Stimulated activated CD8-positive, alpha-beta memory T cell treated with anti-CD3 and anti-CD28 coated beads, Interleukin-7, amount 100 ng/mL, for 48 hours (primary cell): ENCODE measurements around the gene IGF1.

Experiments used
- DNase-seq, 2 donors: peaks; one replicate each; pipeline ENCODE4 v3.0.0-alpha.2; 2020; ENCODE audit warnings: low read depth in 1 of 2; ENCODE audit errors: extremely low read depth in 1 of 2

Gene IGF1

GRCh38 chr12:102433304-102433703 lies 47.1 kb downstream of the IGF1 start:
- no peak for DNase-seq

- DNase-seq, result no peak
These were observed 49.7 kb downstream of the IGF1 start for GRCh38 chr12:102430661-102431060.

DNA sequence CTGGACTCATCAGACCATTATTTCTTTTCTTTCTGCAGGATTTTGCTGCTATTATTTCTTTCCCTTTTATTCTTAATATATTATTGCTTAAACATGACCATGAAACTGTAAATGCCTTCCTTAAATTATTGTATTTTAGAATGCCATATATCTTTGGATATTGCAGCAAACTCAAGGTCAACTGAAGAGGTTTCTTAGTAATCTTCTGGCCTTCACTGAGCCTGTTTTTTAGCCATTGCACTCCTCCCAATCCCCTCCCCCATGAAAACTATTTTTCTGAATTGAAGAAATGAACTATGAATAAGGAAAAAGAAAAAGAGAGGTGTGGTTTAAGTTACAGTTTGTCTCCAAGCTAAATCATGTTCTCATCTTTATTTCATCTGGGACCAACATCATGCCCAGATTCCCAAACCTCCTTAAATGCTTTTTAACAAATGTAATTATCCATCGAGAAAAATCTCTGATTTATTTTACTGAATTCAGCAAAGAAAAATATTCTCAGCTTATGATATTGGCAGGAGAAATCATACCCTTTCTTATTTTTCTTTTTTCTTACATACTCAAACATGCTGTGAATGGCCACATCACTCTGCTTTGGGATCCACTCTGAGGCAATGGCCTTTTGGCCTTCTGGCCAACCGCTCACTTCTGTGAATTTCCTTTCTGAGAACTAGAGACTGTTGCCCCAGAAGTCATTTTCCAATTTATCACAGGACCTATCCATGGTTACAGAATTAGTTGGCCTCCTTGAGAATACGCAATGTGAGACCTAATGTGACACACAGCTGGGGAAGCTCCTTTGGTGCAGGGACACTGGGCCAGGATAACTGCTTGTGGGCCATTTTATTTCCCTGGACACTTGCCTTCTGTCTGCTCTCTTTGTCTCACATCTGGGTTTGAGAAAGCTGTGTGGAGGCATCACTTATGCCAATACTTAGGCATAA lies 50.9 kb downstream of the IGF1 start:
- no peak for DNase-seq

GRCh38 chr12:102427543-102427941 lies 52.8 kb downstream of the IGF1 start:
- DNase-seq, result no peak

DNA sequence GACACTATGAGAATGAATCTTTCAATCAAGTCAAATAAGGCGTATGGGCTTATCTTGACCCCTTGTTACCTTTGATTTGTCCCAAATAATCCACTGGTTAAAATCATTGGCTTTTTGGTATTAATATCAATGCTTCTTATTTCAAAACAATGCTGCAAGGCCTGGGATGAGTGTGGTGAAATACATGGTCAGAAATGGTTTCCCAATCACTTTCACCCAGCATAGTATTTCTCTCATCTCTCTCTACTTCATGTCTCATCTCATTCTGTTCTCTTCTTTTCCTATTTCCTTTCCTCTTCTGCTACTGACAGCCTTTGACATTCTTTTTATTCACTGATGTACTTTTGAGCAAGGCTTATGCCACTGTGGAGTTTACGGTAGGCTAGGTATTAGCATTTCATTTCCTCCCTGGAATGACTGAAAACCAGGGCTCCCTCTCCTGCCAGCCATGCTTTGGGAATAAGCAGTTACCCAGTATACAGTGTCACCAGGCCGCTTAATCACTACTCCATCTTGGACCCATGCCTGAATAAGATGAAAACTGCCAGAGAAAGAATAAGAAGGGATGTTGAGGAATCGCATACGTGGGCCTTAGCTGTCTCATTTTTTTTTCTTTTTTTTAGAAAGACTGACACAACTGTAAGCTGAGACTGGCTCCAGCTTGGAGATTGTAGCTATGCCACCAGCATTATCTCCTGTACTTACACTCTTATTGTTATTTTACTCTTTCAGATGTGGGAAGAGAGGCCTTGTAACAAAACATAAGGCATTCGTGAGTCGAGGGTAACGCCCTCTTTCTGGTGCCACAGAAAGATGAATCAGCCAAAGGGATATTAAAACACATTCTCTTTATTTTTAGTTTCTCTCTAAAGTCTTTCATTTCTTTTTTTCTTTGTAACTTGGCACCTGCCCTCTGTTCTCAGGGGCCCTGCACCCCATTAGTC lies 53.5 kb downstream of the IGF1 start:
- DNase-seq, result no peak

- no peak for DNase-seq
These were observed 55.0 kb downstream of the IGF1 start for GRCh38 chr12:102425109-102426039.

GRCh38 chr12:102423462-102423861 lies 56.9 kb downstream of the IGF1 start:
- DNase-seq, result no peak

DNA sequence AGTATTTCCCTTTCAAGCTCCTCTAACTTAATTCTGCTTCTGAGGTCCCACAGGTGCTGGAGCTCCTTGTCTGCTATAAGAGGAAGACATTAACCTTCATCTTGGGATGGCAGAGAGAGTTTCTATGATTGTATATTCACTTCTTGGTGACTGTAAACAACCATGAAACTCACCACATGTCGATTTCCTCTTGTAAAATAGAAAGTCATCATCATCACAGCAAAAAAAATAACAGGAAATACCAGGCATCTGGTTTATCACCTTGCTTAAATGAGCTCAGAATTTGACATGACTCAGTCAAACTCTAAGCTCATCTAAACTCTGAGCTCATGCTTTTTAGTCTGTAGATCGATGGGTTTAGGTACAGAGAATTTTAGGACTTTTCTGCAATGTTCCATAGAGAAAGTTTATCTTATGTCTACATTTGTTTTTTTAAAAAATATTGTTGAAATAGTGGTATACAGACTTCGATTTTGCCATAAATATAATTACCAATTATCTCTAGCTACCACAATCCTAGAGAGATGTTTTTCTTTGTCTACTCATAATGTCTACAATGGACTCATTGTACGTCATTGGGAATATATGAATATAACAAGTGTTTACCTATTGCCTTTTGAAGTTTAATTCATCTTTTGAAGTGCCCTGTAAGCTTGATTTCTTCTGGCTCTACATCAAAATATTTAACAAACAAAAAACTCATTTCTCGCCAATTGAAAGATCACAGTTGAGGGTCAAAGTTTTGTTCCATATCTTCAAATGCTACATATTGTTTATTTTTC lies 58.4 kb downstream of the IGF1 start:
- DNase-seq, result no peak

DNA sequence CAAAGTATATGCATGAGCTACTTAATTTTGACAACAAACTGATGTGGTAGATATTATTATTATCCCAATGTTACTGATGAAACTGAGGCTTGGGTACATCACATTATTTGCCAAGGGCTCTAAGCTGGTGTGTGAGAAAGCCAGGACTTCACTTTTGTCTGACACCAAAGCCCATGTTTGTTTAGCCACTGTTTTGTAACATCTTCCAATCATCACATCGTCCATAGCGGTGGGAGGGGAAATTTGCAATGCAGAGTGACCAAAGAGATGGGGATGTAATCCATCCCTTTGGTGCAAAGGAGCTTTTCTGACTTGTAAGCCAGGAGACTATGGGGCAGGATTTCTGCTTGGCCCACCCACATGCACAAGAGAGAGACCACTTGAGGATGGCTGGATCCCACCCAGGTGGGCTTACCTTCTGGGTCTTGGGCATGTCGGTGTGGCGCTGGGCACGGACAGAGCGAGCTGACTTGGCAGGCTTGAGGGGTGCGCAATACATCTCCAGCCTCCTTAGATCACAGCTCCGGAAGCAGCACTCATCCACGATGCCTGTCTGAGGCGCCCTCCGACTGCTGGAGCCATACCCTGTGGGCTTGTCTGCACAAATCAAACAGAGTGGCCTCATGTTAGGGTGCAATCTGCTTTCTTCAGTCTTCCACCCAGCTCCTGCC lies 61.1 kb downstream of the IGF1 start:
- DNase-seq, result no peak

DNA sequence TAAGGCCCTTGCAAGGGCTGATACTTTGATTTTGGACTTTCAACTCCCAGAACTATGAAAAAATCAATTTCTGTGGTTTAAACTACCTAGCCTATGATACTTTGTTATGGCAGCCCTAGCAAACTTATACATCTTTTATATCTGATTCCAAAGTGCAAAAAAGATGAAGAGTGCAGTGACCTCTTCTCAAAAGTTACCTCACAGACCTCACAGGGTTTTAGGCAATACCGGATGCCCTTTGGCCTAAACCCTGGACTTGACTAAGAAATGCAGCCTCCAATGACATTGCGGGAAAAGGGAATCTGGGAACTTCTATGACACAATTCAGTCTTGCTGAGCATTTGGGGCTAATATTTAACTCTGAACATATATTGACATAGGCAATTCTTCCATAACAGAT lies 63.3 kb downstream of the IGF1 start:
- no peak for DNase-seq

GRCh38 chr12:102415515-102415914 lies 64.8 kb downstream of the IGF1 start:
- DNase-seq, result no peak

DNA sequence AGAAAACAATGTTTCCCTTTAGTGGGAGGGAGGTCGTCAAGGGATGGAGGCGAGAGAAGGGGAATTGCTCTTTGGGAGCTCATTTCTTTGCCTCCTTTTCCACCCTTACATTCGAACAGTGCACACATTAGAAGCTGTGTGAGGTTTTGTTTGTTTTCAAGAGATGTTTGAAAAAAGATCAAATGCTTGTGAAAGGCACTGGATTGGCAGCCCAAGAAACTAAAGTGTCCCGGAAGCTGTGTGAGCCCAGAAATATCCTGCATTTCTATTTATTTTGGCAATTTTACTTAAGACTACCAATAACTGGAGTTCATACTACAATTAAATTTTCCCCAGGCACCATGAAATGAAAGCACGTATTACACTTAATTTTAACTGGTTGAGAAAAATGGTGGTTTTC lies 67.0 kb downstream of the IGF1 start:
- DNase-seq, result no peak

GRCh38 chr12:102410511-102410910 lies 69.9 kb downstream of the IGF1 start:
- DNase-seq, result no peak

DNA sequence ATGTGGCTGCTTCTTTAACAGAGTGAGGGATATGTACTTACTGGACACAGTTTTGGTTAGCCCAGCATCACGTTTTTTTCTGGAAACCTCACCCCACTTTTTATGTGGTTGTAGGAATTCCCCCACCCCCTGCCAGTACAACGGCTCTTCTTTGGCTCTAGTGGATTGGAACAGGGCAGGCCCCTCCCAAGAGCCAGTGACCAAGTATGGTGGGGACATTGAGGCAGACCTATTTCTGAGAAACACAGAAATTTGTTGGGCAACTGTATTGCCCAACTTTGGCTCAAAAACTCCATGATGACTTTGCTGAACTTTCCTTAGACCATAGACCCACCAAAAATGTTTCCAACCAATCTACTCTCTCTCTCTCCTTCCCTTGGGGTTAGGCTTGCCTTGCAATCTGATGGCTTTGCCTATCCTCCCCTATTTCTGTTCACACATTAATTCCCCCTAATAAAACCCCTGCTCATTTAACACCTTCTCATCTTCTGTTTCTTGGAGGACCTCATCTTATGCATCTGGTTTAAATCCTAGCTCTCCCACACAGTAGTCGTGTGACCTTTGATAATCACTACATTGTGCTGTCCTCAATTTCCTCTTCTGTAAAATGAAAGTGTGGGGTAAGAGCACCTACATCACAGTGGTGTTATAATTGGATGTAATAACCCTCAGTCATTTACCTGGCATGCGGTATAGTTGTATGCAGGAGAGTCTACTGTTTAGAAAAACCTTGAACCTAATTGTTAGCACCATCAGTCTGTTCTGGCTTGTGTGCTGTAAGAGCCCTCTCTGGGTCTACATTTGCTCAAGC lies 71.7 kb downstream of the IGF1 start:
- DNase-seq, result no peak

DNA sequence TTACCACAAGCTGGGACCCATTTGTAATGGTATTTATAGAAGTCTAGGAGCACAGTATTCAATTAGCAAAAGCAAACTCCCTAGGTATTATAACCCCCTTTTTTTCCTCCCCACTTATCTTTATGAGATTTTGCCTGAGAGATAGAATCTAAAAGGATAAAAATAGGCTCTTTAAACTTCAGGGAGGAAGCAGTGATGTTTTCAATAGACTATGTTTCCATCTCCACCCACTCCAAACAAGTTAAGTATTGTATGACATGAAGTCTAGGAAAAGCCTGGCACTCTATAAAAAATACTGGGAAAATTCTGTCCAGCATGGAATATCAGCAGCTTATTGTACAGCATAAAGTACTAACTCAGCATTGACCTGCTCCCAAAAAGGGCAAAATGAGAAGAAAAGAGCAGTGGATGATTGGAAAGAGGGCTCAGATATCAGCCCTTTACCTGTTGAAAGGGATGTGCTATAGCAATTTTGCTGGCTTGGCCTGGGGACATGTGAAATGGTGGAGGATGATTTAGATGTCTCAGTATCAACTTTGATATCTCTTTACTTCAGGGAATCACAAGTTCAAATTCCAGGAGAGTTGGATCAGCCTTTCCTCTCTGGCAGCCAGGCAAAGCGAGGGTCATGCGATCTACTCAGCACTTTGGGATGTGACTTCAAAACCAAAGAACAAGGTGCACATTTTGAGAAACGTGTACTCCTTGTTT lies 72.4 kb downstream of the IGF1 start:
- no peak for DNase-seq

DNA sequence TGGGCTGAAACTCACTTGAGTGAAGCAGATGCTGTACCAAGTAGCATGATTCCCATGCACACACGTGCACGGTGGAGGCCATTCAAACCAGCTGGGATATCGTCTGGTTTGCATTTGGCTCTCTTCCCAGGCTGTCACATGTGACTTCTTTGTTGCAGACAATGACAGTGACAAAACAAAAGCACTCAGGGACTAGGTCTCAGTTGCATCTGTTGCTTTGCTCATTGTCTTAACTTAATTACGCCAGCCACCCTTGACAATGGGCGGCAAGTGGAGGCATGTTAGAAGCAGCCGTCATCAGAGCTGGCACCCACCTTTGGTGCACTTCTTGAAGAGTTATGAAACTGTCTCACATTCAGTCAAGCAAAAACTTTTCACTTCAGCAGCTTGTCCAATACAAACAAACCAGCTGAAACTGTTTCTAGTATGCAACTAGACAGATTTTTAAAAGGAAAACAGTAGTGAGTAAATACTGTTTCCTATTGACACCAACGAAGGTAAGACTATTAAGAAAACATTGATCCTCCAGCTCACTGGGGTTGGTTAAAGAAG lies 74.3 kb downstream of the IGF1 start:
- DNase-seq, result no peak

DNA sequence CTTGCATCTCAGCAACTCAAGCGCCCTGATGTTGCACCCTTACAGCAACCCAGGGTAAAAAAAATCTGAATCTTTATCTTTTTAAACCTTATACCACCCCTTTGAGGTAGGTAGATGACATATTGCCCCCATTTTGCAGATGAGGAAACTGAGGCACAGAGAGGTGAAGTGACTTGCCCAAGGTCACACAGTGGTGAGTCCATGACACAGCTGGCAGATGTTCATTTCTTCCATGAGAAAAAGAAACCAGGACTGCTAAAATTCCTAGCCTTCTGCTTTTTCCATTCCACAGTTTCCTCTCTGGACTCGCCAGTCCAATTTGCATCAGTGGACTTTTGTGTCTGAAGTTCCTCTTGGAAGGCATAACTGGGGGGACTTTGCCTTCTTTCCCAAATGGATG lies 79.3 kb downstream of the IGF1 start:
- DNase-seq, result no peak

DNA sequence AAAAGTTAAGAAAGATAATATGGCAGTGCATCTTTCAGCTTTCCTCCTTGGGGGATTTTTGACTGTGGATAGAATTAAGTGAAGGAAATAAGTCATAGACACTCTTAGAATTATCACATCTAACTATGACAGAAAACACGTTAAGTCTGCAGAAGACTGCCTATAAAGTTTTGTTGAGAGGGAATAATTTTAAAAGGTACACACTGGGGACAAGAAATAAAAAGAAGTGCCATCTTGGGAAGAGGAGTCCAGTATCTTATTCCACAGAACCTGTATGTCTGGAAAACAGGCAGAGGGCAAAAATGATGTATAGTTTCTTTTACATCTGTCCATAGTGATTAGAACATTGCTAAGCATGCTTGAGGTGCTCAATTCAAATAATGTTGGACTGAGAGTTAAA lies 80.7 kb downstream of the IGF1 start:
- no peak for DNase-seq
